GM12872 (cell line): ENCODE data around the gene SLC12A1.

Experiments used
- TF ChIP-seq, protein P1 (sequence below): IDR thresholded peaks from 3 replicates; pipeline ENCODE4 v1.5.1; 2011; ENCODE audit warnings: low read depth, mild to moderate bottlenecking, low read length, moderate library complexity; ENCODE audit not compliant: insufficient read depth

The SLC12A1 gene

DNA sequence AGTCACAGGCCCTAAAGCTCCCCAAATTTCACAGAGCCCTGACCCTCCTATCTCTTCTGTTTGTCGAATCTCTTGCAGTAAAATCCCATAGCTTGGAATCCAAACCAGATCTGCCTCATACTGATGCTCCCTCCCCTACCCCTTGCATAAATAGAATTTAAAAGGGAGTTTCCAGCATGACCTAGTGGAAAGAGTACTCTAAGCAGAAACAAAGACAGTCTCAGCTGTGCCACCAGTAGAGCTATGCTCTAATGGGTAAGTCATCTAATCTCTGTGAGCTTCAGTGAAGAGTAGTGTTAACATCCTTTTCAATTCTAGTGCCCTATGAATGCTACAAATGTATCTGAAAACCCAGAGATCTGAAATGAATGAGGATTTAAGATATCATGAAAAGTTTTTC is 4.0 kb upstream of the SLC12A1 start:
- TF ChIP-seq, protein P1, sequence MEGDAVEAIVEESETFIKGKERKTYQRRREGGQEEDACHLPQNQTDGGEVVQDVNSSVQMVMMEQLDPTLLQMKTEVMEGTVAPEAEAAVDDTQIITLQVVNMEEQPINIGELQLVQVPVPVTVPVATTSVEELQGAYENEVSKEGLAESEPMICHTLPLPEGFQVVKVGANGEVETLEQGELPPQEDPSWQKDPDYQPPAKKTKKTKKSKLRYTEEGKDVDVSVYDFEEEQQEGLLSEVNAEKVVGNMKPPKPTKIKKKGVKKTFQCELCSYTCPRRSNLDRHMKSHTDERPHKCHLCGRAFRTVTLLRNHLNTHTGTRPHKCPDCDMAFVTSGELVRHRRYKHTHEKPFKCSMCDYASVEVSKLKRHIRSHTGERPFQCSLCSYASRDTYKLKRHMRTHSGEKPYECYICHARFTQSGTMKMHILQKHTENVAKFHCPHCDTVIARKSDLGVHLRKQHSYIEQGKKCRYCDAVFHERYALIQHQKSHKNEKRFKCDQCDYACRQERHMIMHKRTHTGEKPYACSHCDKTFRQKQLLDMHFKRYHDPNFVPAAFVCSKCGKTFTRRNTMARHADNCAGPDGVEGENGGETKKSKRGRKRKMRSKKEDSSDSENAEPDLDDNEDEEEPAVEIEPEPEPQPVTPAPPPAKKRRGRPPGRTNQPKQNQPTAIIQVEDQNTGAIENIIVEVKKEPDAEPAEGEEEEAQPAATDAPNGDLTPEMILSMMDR, result no peak

DNA sequence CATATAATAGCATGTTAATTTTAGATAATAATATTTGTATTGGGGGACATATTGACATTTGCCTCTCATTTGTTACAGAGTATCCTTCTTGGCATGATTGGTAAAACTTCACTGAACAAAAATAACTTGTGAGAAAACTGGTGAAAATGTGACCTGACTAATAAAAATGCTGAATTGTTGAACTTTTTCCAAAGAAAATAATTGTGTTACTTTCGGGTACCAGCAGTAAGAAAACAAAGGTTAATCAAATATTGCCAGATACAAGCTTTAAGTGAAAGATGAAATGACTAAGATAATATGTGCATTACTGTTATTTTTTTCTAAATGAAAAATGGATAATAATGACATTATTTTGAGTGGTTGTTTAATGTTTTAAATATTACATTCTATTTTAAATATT is 15.2 kb downstream of the SLC12A1 start:
- TF ChIP-seq, protein P1, result no peak

DNA sequence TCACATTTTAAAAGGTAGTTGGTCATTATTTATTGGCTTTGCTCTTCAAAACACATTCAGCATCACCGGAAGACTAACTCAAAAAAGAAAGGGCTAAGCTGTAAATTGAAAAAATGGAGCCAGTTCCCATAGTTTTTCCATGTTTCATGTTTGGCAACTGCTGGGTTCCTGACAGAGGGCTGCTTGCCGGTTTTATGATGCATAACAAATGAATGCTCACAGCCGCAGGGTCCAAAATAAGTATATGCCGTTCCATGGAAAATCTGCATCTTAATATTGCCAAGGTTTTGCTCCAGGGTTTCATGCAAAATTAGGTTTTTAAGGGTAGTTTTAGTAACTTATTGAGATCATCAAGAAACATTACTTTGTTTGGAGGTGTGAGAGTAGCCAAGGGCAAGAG is 15.8 kb downstream of the SLC12A1 start:
- TF ChIP-seq, protein P1, result no peak

DNA sequence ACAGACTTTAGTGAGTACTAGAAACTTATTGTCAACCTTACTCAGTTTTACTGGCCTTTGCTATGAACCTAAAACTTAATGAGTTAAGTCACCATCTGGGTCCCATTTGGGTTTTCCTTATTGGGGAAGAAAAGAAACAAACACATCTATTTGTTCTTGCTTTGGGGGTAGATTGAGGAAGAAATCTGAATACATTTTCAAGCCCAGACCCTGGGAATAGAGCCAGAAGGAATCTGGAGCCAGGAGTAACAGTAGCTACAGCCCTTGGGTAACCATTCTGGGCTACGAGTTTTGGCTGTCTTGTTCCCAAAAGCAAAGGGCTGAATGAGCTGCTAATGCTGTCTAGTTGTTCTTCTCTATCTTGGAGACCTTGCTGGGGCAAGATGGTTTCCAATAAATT is 16.5 kb downstream of the SLC12A1 start:
- TF ChIP-seq, protein P1, result no peak

DNA sequence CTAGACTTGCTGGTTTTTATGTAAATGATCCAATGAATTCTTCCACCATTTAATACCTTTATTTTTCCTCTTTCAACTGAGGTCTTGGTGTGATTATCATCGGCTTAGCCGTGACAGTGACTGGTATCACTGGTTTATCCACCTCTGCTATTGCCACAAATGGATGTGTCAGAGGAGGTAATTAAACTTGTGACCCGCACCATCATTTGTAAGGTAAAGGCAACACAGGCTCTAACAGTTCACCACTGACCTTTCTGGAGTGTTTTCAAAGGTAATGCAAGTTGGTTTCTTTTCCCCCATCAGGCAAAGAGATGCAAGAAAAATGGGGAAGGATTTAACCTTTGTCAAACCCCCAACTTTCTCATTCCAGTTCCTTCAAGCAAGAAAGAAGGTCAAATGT is 19.7 kb downstream of the SLC12A1 start:
- TF ChIP-seq, protein P1, result no peak

DNA sequence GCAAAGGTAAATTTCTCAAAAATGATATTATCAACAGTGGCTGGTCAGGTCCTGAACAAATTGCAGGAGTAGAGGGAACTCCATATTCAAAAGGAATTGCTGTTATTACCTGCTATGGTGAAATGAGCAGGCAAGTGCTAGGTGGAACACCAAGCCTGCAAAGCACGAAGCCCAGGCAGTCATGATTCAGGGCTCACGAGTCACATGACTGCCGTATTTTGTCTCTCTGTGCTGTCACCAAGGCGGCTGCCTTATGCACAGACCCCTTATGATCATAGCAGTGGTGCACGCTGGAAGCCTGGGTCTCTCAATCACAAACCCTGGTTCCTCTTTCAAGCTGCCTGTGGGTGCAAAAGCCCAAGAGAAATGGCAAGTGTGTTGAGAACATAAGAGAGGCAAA is 24.4 kb downstream of the SLC12A1 start:
- TF ChIP-seq, protein P1, result no peak

DNA sequence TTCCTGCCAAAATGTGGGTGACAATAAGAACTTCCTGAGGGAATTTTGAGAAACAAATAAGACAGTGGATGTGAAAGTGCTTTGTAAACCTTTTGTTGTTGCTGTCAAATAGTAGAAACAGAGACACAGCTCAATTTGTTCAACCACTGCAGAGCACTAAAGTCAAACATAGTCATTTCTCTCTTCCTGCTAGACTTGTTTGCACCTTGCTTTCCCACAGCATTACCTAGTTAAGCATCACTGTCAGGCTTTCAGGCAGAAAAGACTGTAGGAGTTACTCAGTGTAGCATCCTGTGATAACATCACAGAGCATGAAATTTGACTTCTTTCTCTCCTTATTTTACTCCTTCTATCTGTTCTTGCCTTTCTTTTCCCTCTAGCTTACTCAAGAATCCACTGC is 27.1 kb downstream of the SLC12A1 start:
- TF ChIP-seq, protein P1, result no peak

DNA sequence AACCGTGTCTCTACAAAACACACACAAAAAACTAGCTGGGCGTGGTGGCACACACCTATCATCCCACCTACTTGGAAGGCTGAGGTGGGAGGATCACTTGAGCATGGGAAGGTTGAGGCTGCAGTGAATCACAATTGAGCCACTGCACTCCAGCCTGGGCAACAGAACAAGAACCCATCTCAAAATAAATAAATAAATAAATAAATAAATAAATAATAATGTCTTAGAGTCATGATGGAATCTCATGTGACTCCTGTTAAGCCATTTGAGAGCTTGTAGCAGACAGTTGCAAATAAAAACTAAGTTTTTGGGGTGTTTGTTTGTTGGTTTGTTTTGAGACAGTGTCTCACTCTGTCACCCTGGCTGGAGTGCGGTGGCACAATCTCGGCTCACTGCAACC is 33.2 kb downstream of the SLC12A1 start:
- TF ChIP-seq, protein P1, result no peak
